BE2C (cell line): Measurements from ENCODE around the gene FXYD6.

Source experiments
- DNase-seq: peaks from one replicate; pipeline ENCODE4 v3.0.0-alpha.2; 2020
- H3K27me3 ChIP-seq: fragments of 250-450 bp; sonication (Bioruptor Pico); 2 replicates; pipeline ENCODE4 v1.5.1; 2020; ENCODE audit warnings: mild to moderate bottlenecking
- H3K36me3 ChIP-seq: fragments of 250-450 bp; sonication (Bioruptor Pico); 2 replicates; pipeline ENCODE4 v1.5.1; 2020; ENCODE audit warnings: mild to moderate bottlenecking
- H3K4me1 ChIP-seq: fragments of 250-450 bp; sonication (Bioruptor Pico); 2 replicates; pipeline ENCODE4 v1.5.1; 2020
- H3K4me3 ChIP-seq: 2 replicates; pipeline ENCODE4 v1.5.1; 2011; ENCODE audit warnings: low read depth, low read length
- H3K9me3 ChIP-seq: fragments of 250-450 bp; sonication (Bioruptor Pico); 2 replicates; pipeline ENCODE4 v1.5.1; 2020
- TF ChIP-seq, protein P1 (sequence below): IDR thresholded peaks from 2 replicates; pipeline ENCODE4 v1.5.1; 2012; ENCODE audit warnings: mild to moderate bottlenecking, low read depth, low read length

The FXYD6 gene

DNA sequence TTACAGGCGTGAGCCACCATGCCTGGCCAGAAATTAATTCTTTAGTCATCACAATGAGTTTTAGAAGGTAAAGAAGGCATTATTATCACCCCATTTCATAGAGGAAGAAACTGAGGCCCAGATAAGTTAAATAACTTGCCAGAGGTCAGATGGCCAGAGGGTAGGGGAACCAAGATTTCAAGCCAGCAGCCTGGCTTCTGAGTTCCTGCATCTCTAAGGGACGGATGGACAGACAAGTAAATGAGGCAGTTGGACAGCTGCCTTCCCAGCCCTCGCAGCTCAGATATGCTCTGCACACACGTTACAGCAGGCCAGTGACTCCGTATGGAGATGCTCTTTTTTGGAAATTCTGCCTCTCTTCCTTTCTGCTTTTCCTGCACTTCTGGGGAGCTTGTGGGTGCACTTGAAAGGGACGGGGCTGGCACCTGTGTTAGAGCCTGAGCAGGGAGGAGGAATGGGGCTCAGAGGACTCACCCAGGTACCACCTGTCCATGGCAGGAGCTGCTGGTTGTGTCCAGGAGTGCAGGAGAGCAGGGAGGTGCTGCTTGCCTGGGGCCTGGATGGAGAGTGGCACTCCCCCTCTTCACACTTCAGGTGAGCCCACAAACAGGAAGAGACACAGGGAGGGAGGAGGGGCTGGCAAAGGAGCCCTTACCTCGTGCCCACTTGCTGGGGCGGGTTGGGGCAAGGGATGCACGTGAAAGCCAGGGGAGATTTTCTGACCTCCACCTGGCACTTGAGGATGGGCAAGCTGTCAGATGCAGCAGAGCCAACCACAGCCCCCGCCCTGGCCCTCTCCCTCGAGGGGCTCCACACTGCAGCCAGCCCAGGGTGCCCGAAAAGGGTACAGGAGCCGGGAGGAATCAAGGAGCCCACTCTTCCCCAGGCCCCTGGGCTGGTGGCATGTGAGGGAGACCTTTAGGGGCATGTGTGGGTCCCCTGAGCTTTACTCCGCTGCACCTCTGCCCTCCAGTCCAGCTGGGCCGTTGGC, 48.6 kb downstream of the FXYD6 start:
- TF ChIP-seq, protein P1, sequence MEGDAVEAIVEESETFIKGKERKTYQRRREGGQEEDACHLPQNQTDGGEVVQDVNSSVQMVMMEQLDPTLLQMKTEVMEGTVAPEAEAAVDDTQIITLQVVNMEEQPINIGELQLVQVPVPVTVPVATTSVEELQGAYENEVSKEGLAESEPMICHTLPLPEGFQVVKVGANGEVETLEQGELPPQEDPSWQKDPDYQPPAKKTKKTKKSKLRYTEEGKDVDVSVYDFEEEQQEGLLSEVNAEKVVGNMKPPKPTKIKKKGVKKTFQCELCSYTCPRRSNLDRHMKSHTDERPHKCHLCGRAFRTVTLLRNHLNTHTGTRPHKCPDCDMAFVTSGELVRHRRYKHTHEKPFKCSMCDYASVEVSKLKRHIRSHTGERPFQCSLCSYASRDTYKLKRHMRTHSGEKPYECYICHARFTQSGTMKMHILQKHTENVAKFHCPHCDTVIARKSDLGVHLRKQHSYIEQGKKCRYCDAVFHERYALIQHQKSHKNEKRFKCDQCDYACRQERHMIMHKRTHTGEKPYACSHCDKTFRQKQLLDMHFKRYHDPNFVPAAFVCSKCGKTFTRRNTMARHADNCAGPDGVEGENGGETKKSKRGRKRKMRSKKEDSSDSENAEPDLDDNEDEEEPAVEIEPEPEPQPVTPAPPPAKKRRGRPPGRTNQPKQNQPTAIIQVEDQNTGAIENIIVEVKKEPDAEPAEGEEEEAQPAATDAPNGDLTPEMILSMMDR: no peak
- Histone ChIP-seq H3K9me3 (no peaks in the 10 kb centered on the region), H3K4me3 (no peak overlapping the region), H3K36me3 (no peaks in the 10 kb centered on the region), H3K4me1 (peaks cover 10% of the 10 kb centered on the region; the same call in 1 of the 2 replicates), H3K27me3 (no peaks in the 10 kb centered on the region)
- no peak for DNase-seq

DNA sequence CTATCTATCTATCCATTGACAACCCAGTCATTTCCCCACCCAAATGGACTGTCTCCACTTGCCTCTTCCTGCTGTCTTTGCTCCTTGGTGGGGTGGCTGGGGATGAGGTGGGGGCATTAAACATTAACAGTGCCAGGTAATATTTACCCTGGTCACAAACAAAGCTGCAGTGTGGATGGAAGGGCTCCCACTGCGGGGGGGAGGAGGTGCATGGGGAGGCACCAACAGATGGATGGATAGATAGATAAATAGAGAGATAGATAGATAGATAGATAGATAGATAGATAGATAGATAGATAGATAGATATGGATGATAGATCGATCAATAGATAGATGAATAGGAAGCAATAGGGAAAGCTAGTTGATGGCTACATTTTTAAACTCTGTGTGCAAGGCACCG, 49.6 kb downstream of the FXYD6 start:
- no peak for DNase-seq
- TF ChIP-seq, protein P1: no peak
- Histone ChIP-seq H3K4me1 (peaks cover 10% of the 10 kb centered on the region; the same call in 1 of the 2 replicates), H3K36me3 (no peaks in the 10 kb centered on the region), H3K4me3 (no peak overlapping the region), H3K27me3 (no peaks in the 10 kb centered on the region), H3K9me3 (no peaks in the 10 kb centered on the region)

DNA sequence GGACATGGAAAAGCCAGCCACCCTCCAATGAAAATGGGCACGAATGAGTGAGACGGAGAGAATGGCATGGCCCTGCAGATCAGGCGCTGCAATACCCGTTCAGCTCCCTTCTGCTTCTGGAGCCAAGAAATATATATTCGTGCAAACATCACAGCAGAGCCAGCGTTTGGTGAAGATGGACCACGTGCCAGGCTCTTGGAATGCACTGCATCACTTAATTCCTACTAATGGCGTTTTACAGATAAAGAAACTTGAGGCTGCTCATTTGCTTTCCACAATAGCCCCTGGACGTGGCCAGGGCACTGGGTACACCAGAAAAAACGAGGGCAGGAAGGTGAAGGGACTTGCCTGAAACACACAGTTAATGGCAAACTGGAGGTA, 50.3 kb downstream of the FXYD6 start:
- Histone ChIP-seq H3K36me3 (no peaks in the 10 kb centered on the region), H3K4me3 (no peak overlapping the region), H3K9me3 (no peaks in the 10 kb centered on the region), H3K27me3 (no peaks in the 10 kb centered on the region), H3K4me1 (peaks cover 10% of the 10 kb centered on the region; the same call in 1 of the 2 replicates)
- no peak for DNase-seq
- TF ChIP-seq, protein P1: no peak

DNA sequence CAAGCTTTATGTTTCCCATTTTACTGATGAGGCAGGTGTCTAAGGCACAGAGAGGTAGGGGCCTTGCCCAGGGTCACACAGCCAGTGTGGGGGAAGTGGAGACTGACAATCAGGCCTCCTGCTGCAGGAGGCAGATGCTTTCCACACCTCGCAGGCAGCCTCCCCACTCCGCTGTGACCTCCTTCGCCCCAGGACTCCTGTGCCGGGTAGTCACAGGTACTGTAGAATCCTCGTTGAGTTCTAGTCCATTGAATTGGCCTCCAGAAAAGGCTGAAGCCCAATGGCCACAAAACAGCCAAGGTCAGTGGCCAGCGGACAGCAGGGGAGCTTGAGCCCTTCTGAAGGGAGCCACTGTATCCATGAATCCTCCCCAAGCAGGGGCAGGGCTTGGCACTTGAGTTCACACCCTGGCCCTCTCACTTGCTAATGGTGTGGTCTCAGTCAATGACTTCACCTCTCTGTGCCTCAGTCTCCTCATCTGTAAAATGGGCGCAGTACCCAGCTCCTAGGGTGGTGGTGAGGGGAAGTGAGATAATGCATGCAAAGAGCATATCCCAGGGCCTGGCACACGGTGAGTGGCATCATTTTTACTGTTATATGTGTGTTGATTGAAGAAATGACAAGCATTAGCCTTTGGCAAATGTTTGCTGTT, 50.8 kb downstream of the FXYD6 start:
- no peak for DNase-seq
- Histone ChIP-seq H3K4me3 (no peak overlapping the region), H3K4me1 (peaks cover 10% of the 10 kb centered on the region; the same call in 1 of the 2 replicates), H3K9me3 (no peaks in the 10 kb centered on the region), H3K36me3 (no peaks in the 10 kb centered on the region), H3K27me3 (no peaks in the 10 kb centered on the region)
- TF ChIP-seq, protein P1: no peak

DNA sequence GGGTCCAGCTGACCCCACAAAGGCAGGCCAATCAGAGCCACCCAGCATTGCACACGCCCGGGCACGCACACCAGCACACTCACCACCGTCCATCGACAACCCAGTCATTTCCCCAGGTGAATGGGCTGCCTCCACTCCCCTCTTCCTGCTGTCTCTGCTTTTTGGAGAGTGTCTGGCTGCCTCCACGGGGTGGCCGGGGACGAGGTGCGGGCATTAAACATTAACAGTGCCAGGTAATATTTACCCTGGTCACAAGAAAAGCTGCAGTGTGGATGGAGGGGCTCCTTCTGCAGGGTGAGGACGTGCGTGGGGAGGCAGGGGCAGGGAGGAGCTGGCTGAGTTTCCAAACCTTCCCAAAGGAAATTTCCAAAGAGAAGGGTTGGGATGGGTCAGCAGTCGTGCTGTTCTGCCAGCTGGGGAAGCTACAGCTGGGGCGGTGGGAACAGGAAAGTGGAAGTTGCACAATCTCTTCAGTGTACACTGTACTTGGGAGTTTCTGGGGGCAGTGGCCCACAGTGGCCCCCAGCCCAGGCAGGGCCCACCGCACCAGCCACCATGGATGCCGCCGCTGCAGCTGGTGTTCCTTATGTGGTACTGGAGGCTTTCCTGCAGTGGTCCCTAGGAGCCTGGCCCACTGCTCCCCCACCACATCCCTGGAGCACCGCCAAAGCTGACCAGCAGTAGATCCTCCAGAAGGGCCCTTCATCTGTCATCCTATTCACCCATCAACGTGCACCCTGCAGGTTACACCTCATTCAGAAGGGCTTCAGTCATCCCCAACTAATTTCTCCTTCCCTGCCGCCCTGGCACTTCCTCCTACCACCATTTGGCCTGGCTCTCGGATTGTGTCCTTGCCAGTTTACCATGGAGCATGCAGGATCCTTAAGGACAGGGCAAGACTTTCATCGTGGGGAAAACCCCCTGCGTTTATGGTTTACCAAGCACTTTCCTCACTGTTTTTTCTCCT, 51.6 kb downstream of the FXYD6 start, which contains the start of gene FXYD2:
Gene FXYD2, minus strand, starts transcription at position 174 of the 967 bp plus-strand sequence. Its CDS starts 66 bp downstream, at position 108.
- Histone ChIP-seq H3K4me3 (no peak within 1 kb of the TSS), H3K4me1 (peaks cover 10% of the 10 kb centered on the region; the same call in 1 of the 2 replicates), H3K27me3 (no peaks in the 10 kb centered on the region), H3K9me3 (no peaks in the 10 kb centered on the region), H3K36me3 (no peaks in the 10 kb centered on the region)
- DNase-seq: no peak
- TF ChIP-seq, protein P1: no peak
